Measurements from ENCODE around the gene HOOK2. TPM values are rescaled to one million over a fixed set of nuclear protein-coding genes. Genes with fewer than 3 reads are reported as not detected.

Gene HOOK2
- total and polyA plus RNA-seq, 2 of the 13 experiments (the other 11 are each of a cell fraction or from before 2014, with no cell fraction given), result 9.2 to 12.9 TPM

DNA sequence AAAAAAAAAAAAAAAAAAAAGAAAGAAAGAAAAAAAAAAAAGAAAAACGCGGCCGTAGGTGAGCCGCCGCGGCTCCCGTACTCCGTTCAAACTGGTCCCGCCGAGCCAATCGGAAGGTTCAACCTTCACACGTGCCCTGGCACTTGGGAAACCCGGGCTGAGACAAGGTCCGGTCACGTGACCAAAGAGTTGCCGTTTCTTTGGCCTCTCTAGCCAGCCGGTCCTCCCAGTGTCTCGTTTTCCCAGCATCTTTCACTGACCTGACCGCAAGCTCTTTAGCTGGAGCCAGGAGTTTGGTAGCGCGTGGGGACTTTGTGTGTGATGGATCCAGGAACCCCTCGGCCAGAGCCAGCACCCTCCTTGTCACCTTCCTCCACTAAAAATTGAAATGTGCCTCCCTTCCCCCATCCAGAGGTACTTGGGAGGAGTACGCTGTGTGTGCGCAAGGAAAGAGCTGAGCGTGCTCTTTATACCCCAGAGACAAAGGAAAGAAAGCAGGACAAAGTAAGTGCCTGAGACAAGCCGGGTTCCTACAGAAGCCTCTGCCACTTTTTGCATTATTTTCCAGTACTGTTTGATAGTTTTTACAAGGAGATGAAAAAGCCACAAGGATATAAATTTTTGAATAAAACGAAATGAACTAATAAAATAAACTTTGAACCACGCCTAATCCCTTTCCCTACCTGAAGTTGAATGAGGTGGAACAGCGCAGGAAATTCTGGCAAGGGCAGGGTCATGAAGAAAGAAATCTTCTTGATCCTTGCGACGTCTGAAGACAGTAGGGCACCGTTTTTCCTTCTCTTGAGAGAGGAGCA, 52.6 kb downstream of the HOOK2 start (continued):
- TF ChIP-seq ZNF124 (CRISPR knock-in tag; IDR thresholded peaks at IDR 0.05), result no peak
- TF ChIP-seq, protein P1, sequence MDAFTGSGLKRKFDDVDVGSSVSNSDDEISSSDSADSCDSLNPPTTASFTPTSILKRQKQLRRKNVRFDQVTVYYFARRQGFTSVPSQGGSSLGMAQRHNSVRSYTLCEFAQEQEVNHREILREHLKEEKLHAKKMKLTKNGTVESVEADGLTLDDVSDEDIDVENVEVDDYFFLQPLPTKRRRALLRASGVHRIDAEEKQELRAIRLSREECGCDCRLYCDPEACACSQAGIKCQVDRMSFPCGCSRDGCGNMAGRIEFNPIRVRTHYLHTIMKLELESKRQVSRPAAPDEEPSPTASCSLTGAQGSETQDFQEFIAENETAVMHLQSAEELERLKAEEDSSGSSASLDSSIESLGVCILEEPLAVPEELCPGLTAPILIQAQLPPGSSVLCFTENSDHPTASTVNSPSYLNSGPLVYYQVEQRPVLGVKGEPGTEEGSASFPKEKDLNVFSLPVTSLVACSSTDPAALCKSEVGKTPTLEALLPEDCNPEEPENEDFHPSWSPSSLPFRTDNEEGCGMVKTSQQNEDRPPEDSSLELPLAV (CRISPR knock-in tag; conservative IDR thresholded peaks at IDR 0.05; ENCODE audit: low read depth), result no peak
- no peak for TF ChIP-seq ZNF451 (CRISPR knock-in tag; IDR thresholded peaks at IDR 0.05)
- TF ChIP-seq ZNF678 (CRISPR knock-in tag; IDR thresholded peaks at IDR 0.05), result no peak
- peak; percentile 18 for TF ChIP-seq ZNF777 (CRISPR knock-in tag; IDR thresholded peaks at IDR 0.05)
- peak; percentile 22; the same call in 1 of the 2 replicates for TF ChIP-seq GATAD2A (CRISPR knock-in tag; IDR thresholded peaks at IDR 0.05)
- no peak for TF ChIP-seq GLI4 (CRISPR knock-in tag; IDR thresholded peaks at IDR 0.05; ENCODE audit: borderline replicate concordance)
- TF ChIP-seq GMEB2 (CRISPR knock-in tag; IDR thresholded peaks at IDR 0.05; ENCODE audit: low read depth), result no peak
- 0 out of 2 replicates have a peak, but pooled peaks have one; percentile 34 for TF ChIP-seq ZNF552 (CRISPR knock-in tag; IDR thresholded peaks at IDR 0.05; ENCODE audit: borderline replicate concordance)
- TF ChIP-seq ZSCAN25 (CRISPR knock-in tag; IDR thresholded peaks at IDR 0.05), result no peak
- no peak for TF ChIP-seq PRMT3 (CRISPR knock-in tag; IDR thresholded peaks at IDR 0.05; ENCODE audit: borderline replicate concordance, low read depth)
- no peak for TF ChIP-seq ZNF430 (CRISPR knock-in tag; IDR thresholded peaks at IDR 0.05)
- no peak for TF ChIP-seq ZNF484 (CRISPR knock-in tag; IDR thresholded peaks at IDR 0.05; ENCODE audit: borderline replicate concordance, low read depth)
- no peak for TF ChIP-seq NR1H2 (CRISPR knock-in tag; IDR thresholded peaks at IDR 0.05; ENCODE audit: borderline replicate concordance, low read depth)
- no peak for TF ChIP-seq PLRG1 (conservative IDR thresholded peaks at IDR 0.05)
- no peak for TF ChIP-seq ZNF605 (CRISPR knock-in tag; IDR thresholded peaks at IDR 0.05)
- TF ChIP-seq, protein P2, sequence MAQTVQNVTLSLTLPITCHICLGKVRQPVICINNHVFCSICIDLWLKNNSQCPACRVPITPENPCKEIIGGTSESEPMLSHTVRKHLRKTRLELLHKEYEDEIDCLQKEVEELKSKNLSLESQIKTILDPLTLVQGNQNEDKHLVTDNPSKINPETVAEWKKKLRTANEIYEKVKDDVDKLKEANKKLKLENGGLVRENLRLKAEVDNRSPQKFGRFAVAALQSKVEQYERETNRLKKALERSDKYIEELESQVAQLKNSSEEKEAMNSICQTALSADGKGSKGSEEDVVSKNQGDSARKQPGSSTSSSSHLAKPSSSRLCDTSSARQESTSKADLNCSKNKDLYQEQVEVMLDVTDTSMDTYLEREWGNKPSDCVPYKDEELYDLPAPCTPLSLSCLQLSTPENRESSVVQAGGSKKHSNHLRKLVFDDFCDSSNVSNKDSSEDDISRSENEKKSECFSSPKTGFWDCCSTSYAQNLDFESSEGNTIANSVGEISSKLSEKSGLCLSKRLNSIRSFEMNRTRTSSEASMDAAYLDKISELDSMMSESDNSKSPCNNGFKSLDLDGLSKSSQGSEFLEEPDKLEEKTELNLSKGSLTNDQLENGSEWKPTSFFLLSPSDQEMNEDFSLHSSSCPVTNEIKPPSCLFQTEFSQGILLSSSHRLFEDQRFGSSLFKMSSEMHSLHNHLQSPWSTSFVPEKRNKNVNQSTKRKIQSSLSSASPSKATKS (CRISPR knock-in tag; IDR thresholded peaks at IDR 0.05), result no peak
- no peak for TF ChIP-seq FOXM1 (CRISPR knock-in tag; IDR thresholded peaks at IDR 0.05)
- TF ChIP-seq ZNF530 (CRISPR knock-in tag; IDR thresholded peaks at IDR 0.05; ENCODE audit: low read depth), result no peak
- TF ChIP-seq, protein P3, sequence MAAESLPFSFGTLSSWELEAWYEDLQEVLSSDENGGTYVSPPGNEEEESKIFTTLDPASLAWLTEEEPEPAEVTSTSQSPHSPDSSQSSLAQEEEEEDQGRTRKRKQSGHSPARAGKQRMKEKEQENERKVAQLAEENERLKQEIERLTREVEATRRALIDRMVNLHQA (CRISPR knock-in tag; IDR thresholded peaks at IDR 0.05), result no peak
- TF ChIP-seq SIX4 (CRISPR knock-in tag; IDR thresholded peaks at IDR 0.05), result no peak
- TF ChIP-seq, protein P4, sequence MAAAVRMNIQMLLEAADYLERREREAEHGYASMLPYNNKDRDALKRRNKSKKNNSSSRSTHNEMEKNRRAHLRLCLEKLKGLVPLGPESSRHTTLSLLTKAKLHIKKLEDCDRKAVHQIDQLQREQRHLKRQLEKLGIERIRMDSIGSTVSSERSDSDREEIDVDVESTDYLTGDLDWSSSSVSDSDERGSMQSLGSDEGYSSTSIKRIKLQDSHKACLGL (CRISPR knock-in tag; IDR thresholded peaks at IDR 0.05), result no peak
- TF ChIP-seq SMARCE1 (IDR thresholded peaks at IDR 0.05; ENCODE audit: borderline replicate concordance), result no peak
- no peak for TF ChIP-seq ZNF549 (CRISPR knock-in tag; IDR thresholded peaks at IDR 0.05)
- no peak for TF ChIP-seq KLF13 (CRISPR knock-in tag; IDR thresholded peaks at IDR 0.05)
- TF ChIP-seq TBX2 (CRISPR knock-in tag; IDR thresholded peaks at IDR 0.05; ENCODE audit: borderline replicate concordance), result no peak; the same call in 1 of the 2 replicates

Measured in HepG2 (cell line).